B cell (primary cell): ENCODE measurements around the gene CUL4B. TPM values are rescaled to one million over a fixed set of nuclear protein-coding genes. Genes with fewer than 3 reads are reported as not detected.

ENCODE experiments used
- ATAC-seq: fragments of 200-7000 bp; cut with Tn5 transposase; one replicate; pipeline ENCODE4 v1.10.0; 2021; ENCODE audit warnings: low read depth, mild to moderate bottlenecking, moderate number of reproducible peaks, moderate library complexity
- CTCF ChIA-PET: fragments of 350-600 bp; sonication (Branson Sonifier 250); formaldehyde crosslinking; loops from one replicate; lab custom pipeline; 2021; ENCODE audit warnings: antibody characterized with exemption, inconsistent platforms; lab: Charles Lee
- POLR2A ChIA-PET: fragments of 350-600 bp; sonication (Branson Sonifier 250); formaldehyde crosslinking; loops from one replicate; lab custom pipeline; 2021; ENCODE audit warnings: antibody characterized with exemption; lab: Charles Lee
- DNase-seq: peaks from one replicate; pipeline ENCODE4 v3.0.0; 2013
- H2AFZ ChIP-seq: 2 replicates; pipeline ENCODE4 v1.6.1; 2012; ENCODE audit warnings: mild to moderate bottlenecking, low read depth, low read length; ENCODE audit not compliant: insufficient read depth, poor library complexity, severe bottlenecking
- H3K27ac ChIP-seq, 2 donors: 1 replicate in 1 of 2; 2 replicates in 1 of 2; pipeline ENCODE4 v1.5.1; 2012 to 2013; ENCODE audit warnings: low read length in 2 of 2, mild to moderate bottlenecking in 2 of 2, moderate library complexity in 1 of 2
- H3K27me3 ChIP-seq, 4 experiments: fragments of 200-600 bp in 1 of 4; sonication (generic) in 1 of 4; replicated peaks in 1 of 4; 1 replicate in 2 of 4; 2 replicates in 2 of 4; pipeline versions ENCODE4 v1.6.1 to v1.7.0; 2013 to 2016; ENCODE audit warnings: low read length in 3 of 4, mild to moderate bottlenecking in 2 of 4, mixed read lengths in 1 of 4, moderate library complexity in 1 of 4; ENCODE audit not compliant: insufficient read depth in 4 of 4, control insufficient read depth in 3 of 4; ENCODE audit errors: control extremely low read depth in 1 of 4
- H3K36me3 ChIP-seq, 2 experiments: replicated peaks in 1 of 2; 1 replicate in 1 of 2; 2 replicates in 1 of 2; pipeline versions ENCODE4 v1.6.1 to v1.7.1; 2013; ENCODE audit warnings: low read length in 1 of 2; ENCODE audit not compliant: insufficient read depth in 2 of 2, control insufficient read depth in 1 of 2; ENCODE audit errors: control extremely low read depth in 1 of 2, extremely low read depth in 1 of 2
- H3K4me1 ChIP-seq, 2 donors: fragments of 200-600 bp in 1 of 2; sonication (generic) in 1 of 2; 1 replicate in 1 of 2; 2 replicates in 1 of 2; pipeline versions ENCODE4 v1.5.1 to v1.6.1; 2013 to 2017; ENCODE audit warnings: low read length in 2 of 2; ENCODE audit not compliant: control insufficient read depth in 2 of 2, insufficient read depth in 2 of 2
- H3K4me2 ChIP-seq: replicated peaks from 2 replicates; pipeline ENCODE3; 2012; ENCODE audit warnings: mild to moderate bottlenecking, low read depth, low read length; ENCODE audit not compliant: poor library complexity, severe bottlenecking
- H3K4me3 ChIP-seq, 5 experiments: fragments of 200-600 bp in 1 of 5; sonication (generic) in 1 of 5; 1 replicate in 3 of 5; 2 replicates in 2 of 5; pipeline versions ENCODE4 v1.5.1 to v1.7.0; 2011 to 2016; ENCODE audit warnings: low read length in 4 of 5, mild to moderate bottlenecking in 4 of 5, low read depth in 2 of 5, control low read depth in 1 of 5, moderate library complexity in 1 of 5; ENCODE audit not compliant: insufficient read depth in 1 of 5; ENCODE audit errors: control extremely low read depth in 1 of 5, extremely low read depth in 1 of 5
- H3K79me2 ChIP-seq: fragments of 200-600 bp; sonication (generic); one replicate; pipeline ENCODE4 v1.6.0; 2016; ENCODE audit warnings: low read length; ENCODE audit not compliant: control insufficient read depth, insufficient read depth
- H3K9ac ChIP-seq: fragments of 200-600 bp; sonication (generic); 2 replicates; pipeline ENCODE4 v1.6.1; 2017; ENCODE audit warnings: mild to moderate bottlenecking, low read length, moderate library complexity
- H3K9me3 ChIP-seq, 3 donors: one replicate each; pipeline versions ENCODE4 v1.6.1 to v1.7.1; 2013; ENCODE audit warnings: low read length in 2 of 3; ENCODE audit not compliant: control insufficient read depth in 2 of 3, insufficient read depth in 1 of 3; ENCODE audit errors: control extremely low read depth in 1 of 3
- H4K20me1 ChIP-seq: 2 replicates; pipeline ENCODE4 v1.6.0; 2012; ENCODE audit warnings: mild to moderate bottlenecking, low read length; ENCODE audit not compliant: insufficient read depth, control insufficient read depth, poor library complexity, severe bottlenecking
- H3K27ac Mint-ChIP-seq: one replicate; pipeline ENCODE4 v1.8.0; 2021; ENCODE audit warnings: mixed read lengths
- H3K27me3 Mint-ChIP-seq: one replicate; pipeline ENCODE4 v1.8.0; 2021; ENCODE audit warnings: mixed read lengths
- H3K4me1 Mint-ChIP-seq: one replicate; pipeline ENCODE4 v1.8.0; 2021; ENCODE audit warnings: mixed read lengths
- H3K4me3 Mint-ChIP-seq: one replicate; pipeline ENCODE4 v1.8.0; 2021; ENCODE audit warnings: mixed read lengths
- H3K9me3 Mint-ChIP-seq: one replicate; pipeline ENCODE4 v1.8.0; 2022; ENCODE audit warnings: mixed read lengths; ENCODE audit not compliant: insufficient read depth
- EZH2 ChIP-seq: IDR thresholded peaks from 2 replicates; pipeline ENCODE4 v1.6.1; 2012; ENCODE audit warnings: borderline replicate concordance, low read depth, mild to moderate bottlenecking, moderate library complexity, low read length; ENCODE audit not compliant: insufficient read depth, poor library complexity, severe bottlenecking
- WGBS: methylation state at CpG from one replicate; pipeline ENCODE4 v1.1.5; 2013; ENCODE audit warnings: missing lambda C conversion rate; ENCODE audit not compliant: insufficient coverage; 5-methylcytosine and 5-hydroxymethylcytosine counted together
- intact Hi-C: fragments of 100-400 bp; cut with micrococcal nuclease; formaldehyde crosslinking; loops from one replicate; pipeline ENCODE4 v1.10.0; 2022
- polyA plus RNA-seq: library from polyadenylated mRNA; depleted of rRNA; stranded (reverse); fragments of >200 nt; gene quantifications from 2 replicates; pipeline ENCODE4 v1.2.3, GENCODE V29; 2012
- total RNA-seq, 2 donors: library from RNA; stranded (reverse); fragments of 120-200 nt in 1 of 2; gene quantifications; 1 replicate in 1 of 2; 2 replicates in 1 of 2; pipeline versions ENCODE4 v1.2.3 to v1.2.4, GENCODE V29; 2013 to 2022
- TF ChIP-seq, protein P1 (sequence below): fragments of 200-600 bp; IDR thresholded peaks from one replicate; pipeline ENCODE4 v1.8.0; 2022; ENCODE audit warnings: antibody characterized with exemption, mild to moderate bottlenecking

CUL4B gene
- total and polyA plus RNA-seq, 2 donors (not counting 1 experiment from before 2014, with no cell fraction given) = 13.6 to 56.1 TPM

DNA sequence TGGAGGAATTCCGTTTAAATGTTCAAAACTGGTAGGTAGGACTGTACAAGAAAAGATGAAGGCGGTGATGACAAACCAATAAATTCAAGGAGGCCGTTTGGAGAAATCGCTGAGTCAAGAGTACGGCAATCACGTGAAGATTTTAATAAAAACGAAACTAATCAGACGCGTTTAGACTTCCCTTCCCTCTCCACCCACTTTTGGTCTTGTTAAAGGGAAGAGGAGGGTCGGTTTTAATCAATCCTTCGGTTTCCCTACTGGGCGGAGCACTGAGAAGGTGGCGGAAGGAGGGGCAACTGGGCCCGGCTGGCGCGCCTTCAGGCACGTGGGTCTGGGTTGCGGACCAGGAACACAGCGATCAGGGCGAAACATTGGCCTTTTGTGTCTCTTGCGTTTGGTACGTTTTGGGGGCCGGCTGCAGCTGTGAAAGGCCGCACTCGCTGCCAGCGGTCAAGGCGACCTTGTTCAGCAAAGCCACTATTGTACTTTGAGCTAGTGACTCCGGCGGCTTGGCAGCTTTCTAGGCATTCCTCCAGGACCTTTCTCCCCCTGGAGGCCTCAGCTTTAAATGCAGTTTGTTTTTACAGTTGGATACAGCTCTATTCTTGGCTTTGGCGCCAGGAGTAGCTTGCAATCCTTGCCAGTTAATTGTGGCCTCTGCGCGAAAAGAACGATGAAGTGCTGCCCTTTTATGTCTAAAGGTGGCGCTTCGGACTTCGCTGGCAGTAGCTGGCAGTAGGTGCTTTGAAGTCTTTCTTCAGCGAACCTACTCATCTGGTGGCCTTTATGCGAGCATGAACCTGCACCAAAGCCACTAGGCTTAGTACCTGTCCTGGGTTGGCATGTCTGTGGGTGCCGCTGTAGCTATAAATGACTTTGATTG, 74.9 kb downstream of the CUL4B start:
- intact Hi-C loops = loop anchor here (1.0 kb wide), 1 partner anchor 17 kb away; the partner anchor contains the start of gene LAMP2
- no peaks in the 10 kb centered on the region for H3K27me3 Mint-ChIP-seq
- Histone ChIP-seq H3K36me3 (no peaks in the 10 kb centered on the region), H3K9ac (peak overlapping the region; percentile 75), H4K20me1 (no peaks in the 10 kb centered on the region), H3K4me2 (peak overlapping the region; percentile 66), H3K4me3 (peak overlapping the region; percentile 19 to 86 (median 69)), H3K27ac (peak overlapping the region; percentile 68 to 77), H3K79me2 (no peaks in the 10 kb centered on the region), H3K27me3 (no peaks in the 10 kb centered on the region), H2AFZ (peak overlapping the region; percentile 80), H3K4me1 (peaks cover 7% of the 10 kb centered on the region in 2 donors), H3K9me3 (no peaks in the 10 kb centered on the region)
- ChIA-PET POLR2A (interaction anchor here (0.5 to 1.1 kb wide), 3 partner anchors 17 to 170 kb away, joined by 3 to 4 read pairs (median 4); partner anchors contain the start of genes CUL4B and LAMP2), CTCF (interaction anchor here (0.6 to 1.9 kb wide), 12 partner anchors 10 to 270 kb away, joined by 3 to 5 read pairs (median 4); partner anchors contain the start of genes CUL4B and LAMP2)
- peak overlapping the region; percentile 92 for H3K4me3 Mint-ChIP-seq
- ATAC-seq = peak; percentile 74
- peak; percentile 75 for DNase-seq
- peaks cover 13% of the 10 kb centered on the region for H3K4me1 Mint-ChIP-seq
- H3K9me3 Mint-ChIP-seq = no peaks in the 10 kb centered on the region
- TF ChIP-seq, protein P1, sequence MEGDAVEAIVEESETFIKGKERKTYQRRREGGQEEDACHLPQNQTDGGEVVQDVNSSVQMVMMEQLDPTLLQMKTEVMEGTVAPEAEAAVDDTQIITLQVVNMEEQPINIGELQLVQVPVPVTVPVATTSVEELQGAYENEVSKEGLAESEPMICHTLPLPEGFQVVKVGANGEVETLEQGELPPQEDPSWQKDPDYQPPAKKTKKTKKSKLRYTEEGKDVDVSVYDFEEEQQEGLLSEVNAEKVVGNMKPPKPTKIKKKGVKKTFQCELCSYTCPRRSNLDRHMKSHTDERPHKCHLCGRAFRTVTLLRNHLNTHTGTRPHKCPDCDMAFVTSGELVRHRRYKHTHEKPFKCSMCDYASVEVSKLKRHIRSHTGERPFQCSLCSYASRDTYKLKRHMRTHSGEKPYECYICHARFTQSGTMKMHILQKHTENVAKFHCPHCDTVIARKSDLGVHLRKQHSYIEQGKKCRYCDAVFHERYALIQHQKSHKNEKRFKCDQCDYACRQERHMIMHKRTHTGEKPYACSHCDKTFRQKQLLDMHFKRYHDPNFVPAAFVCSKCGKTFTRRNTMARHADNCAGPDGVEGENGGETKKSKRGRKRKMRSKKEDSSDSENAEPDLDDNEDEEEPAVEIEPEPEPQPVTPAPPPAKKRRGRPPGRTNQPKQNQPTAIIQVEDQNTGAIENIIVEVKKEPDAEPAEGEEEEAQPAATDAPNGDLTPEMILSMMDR = peak; percentile 66
- TF ChIP-seq EZH2 = no peak
- 0% methylated on average over 17 of the region's 39 CpGs for WGBS
- peak overlapping the region; percentile 95 for H3K27ac Mint-ChIP-seq
